H54 (cell line): Measurements from ENCODE around the gene ZNF444.
"Not testable (repeated sequence)": the region's sequence is repeated elsewhere in the genome, so short reads cannot be mapped to it uniquely, and the experiment has no call there.

Experiments
- DNase-seq: peaks from one replicate; pipeline ENCODE4 v3.0.0; 2011; ENCODE audit warnings: low spot score, mixed read lengths; ENCODE audit not compliant: insufficient read length
- FAIRE-seq: peaks from 3 replicates; lab custom pipeline; 2011; peaks lifted over from hg19 to GRCh38; lab: Jason Lieb, UNC
- POLR2A ChIP-seq: IDR thresholded peaks from 2 replicates; pipeline ENCODE4 v1.6.1; 2011; ENCODE audit warnings: low read depth, mild to moderate bottlenecking, low read length

ZNF444 gene

DNA sequence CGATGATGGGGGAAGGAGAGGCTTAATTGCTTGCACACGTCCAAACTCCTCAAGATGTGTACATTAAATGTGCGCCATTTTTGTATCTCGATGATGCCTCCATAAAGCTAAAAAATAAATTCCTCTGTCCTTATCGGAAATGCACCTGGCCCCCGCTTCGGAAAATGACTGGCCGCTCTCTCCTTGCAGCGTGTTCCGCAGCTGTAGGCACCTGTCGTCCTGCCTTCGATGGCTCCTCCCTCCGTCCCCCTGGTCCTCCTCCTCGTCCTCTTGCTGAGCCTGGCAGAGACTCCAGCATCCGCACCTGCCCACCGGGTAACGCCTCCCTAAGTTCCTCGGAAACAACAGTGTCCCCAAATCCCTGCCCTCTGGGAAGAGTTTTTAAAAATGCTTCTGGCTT is 35.8 kb downstream of the ZNF444 start:
- DNase-seq (no peak), FAIRE-seq (no peak)
- TF ChIP-seq POLR2A = no peak

- FAIRE-seq = no peak
- TF ChIP-seq POLR2A = no peak
- DNase-seq = no peak
Measured at GRCh38 chr19:56177564-56178243, 36.6 kb downstream of the ZNF444 start.

GRCh38 chr19:56189785-56190184 is 48.7 kb downstream of the ZNF444 start:
- DNase-seq (no peak), FAIRE-seq (no peak)
- TF ChIP-seq POLR2A = no peak

DNA sequence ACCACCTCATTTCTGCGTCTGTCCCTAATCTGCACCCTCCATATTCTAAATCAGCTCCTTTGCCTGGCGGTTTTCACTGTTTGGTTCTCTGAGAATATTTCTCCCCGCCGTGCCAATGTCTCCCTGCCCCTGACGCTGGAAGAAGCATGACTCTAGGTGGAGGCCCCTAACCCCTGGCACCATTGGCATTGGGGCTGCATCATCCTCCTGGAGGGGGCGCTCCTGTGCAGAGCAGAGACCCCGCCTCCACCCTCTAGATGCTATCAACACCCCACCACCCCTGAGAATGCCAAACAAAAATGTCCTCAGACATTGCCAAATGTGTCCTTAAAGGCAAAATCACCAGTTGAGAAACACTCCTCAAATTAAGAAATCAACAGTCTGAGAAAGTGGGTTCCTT is 50.0 kb downstream of the ZNF444 start:
- DNase-seq (no peak), FAIRE-seq (no peak)
- no peak for TF ChIP-seq POLR2A

- TF ChIP-seq POLR2A = no peak
- FAIRE-seq = no peak
- no peak for DNase-seq
Measured at GRCh38 chr19:56191711-56192110, 50.6 kb downstream of the ZNF444 start.

DNA sequence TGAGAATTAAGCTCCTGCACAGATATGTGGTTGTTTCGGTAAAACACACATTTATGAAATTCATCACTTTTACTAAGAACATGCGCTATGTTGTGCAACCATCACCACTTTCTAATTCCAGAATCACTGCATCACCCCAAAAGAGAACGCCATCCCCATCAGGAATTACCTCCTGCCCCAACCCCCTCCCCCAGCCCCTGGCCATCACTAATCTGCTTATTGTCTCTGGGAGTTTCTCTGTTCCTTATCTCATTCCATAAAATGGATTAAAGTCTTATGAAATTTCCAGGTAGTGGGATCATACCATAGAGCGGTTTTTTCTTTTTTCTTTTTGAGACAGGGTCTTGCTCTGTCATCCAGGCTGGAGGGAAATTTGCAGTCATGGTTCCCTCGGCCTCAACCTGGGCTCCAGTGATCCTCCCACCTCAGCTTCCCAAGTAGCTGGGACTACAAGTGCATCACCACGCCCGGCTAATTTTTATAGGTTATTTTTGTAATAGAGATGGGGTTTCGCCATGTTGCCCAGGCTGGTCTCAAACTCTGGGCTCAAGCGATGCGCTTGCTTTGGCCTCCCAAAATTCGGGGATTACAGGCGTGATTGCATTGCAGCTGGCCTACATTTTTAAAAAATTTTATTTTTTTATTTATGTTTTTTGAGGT is 53.0 kb downstream of the ZNF444 start:
- no peak for DNase-seq
- FAIRE-seq = no peak
- TF ChIP-seq POLR2A = no peak

- DNase-seq, FAIRE-seq: not testable (repeated sequence)
Measured at GRCh38 chr19:56197646-56198045, 56.6 kb downstream of the ZNF444 start, which contains the start of gene ZSCAN5B. Gene ZSCAN5B (minus strand): TSS chr19:56197783. CDS start chr19:56193052, 4,731 bp downstream.

GRCh38 chr19:56199687-56200086 is 58.6 kb downstream of the ZNF444 start:
- FAIRE-seq = no peak
- no peak for DNase-seq
- TF ChIP-seq POLR2A = no peak

GRCh38 chr19:56201973-56202372 is 60.9 kb downstream of the ZNF444 start, which contains the start of gene ZSCAN5C:
Gene ZSCAN5C (plus strand): TSS chr19:56202273. CDS start chr19:56205914, 3,641 bp downstream.
- DNase-seq (no peak), FAIRE-seq (no peak)
- no peak for TF ChIP-seq POLR2A

DNA sequence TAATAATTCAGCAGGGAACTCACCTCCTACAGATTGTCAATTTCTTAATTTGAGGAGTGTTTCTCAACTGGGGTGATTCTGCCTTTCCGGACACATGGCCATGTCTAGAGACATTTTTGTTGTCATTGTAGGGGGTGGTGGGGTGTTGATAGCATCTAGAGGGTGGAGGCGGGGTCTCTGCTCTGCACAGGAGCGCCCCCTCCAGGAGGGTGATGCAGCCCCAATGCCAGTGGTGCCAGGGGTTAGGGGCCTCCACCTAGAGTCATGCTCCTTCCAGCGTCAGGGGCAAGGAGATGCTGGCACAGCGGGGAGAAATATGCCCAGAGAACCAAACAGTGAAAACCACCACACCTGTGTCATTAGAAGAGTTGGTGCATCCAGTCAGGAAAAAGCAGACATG is 66.5 kb downstream of the ZNF444 start:
- FAIRE-seq, DNase-seq: not testable (repeated sequence)

GRCh38 chr19:56209091-56209490 is 68.0 kb downstream of the ZNF444 start:
- TF ChIP-seq POLR2A = no peak
- DNase-seq (no peak), FAIRE-seq (no peak)

DNA sequence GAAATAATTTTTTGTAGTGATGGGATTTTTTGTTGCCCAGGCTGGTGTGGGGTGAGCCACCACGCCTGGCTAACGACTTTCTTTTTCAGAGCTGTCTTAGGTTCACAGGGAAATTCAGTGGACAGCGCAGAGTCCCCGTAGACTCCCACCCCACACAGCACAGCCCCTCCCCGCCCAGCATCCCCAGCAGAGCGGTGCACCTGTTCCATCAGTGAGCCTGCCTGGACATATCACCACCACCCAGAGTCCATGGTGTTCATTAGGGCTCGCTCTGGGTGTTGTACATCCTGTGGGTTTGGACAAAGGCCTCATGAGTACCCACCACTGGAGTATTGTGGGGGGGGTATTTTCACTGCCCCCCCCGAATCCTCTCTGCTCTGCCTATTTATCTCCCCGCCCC is 68.9 kb downstream of the ZNF444 start:
- not testable (repeated sequence) for DNase-seq, FAIRE-seq
